GM12878 (cell line): ENCODE data around the gene ACO1. TPM values are rescaled to one million over a fixed set of nuclear protein-coding genes. Genes with fewer than 3 reads are reported as not detected.

Source experiments
- ATAC-seq: fragments of 200-7000 bp; cut with Tn5 transposase; 3 replicates; pipeline ENCODE4 v1.9.1; 2020; ENCODE audit warnings: mild to moderate bottlenecking, moderate library complexity
- BruUV-seq: library from RNA; stranded (reverse); fragments of 400-500 nt; replicated peaks from 2 replicates; lab custom pipeline; 2021; lab: Mats Ljungman, UMichigan
- CTCF ChIA-PET: fragments of 300-600 bp; sonication (Branson Sonifier 250); formaldehyde crosslinking; extraction: SDS; loops from one replicate; lab custom pipeline; 2021; ENCODE audit warnings: inconsistent platforms; lab: Yijun Ruan, JAX
- POLR2A ChIA-PET: fragments of 350-600 bp; formaldehyde crosslinking; extraction: SDS; loops from one replicate; lab custom pipeline; 2021; ENCODE audit warnings: inconsistent platforms; lab: Charles Lee
- RAD21 ChIA-PET: fragments of 300-600 bp; sonication (Branson Sonifier 250); formaldehyde crosslinking; loops from one replicate; lab custom pipeline; 2023; ENCODE audit warnings: antibody characterized with exemption; ENCODE audit not compliant: unreplicated experiment; lab: Charles Lee
- SMC1A ChIA-PET: fragments of 300-600 bp; sonication (Branson Sonifier 250); formaldehyde crosslinking; loops from one replicate; lab custom pipeline; 2023; ENCODE audit not compliant: unreplicated experiment, uncharacterized antibody; lab: Charles Lee
- DNase-seq: peaks from one replicate; pipeline ENCODE4 v3.0.0-alpha.2; 2011; ENCODE audit warnings: low read depth, low spot score
- FAIRE-seq: peaks from 3 replicates; lab custom pipeline; 2011; peaks lifted over from hg19 to GRCh38; lab: Jason Lieb, UNC
- H2AFZ ChIP-seq: 2 replicates; pipeline ENCODE4 v1.6.0; 2011; ENCODE audit warnings: low read depth, low read length, control low read depth; ENCODE audit not compliant: control insufficient read depth
- H3K27ac ChIP-seq: 2 replicates; pipeline ENCODE4 v1.5.1; 2011; ENCODE audit warnings: control low read depth; ENCODE audit not compliant: control insufficient read depth, insufficient read depth
- H3K27me3 ChIP-seq, 2 experiments: replicated peaks in 1 of 2; 2 replicates each; pipeline versions ENCODE4 v1.6.0 to v1.6.1; 2011; ENCODE audit warnings: low read length in 1 of 2; ENCODE audit not compliant: control insufficient read depth in 2 of 2, insufficient read depth in 2 of 2
- H3K36me3 ChIP-seq, 2 experiments: 2 replicates each; pipeline ENCODE4 v1.5.1; 2011; ENCODE audit warnings: low read length in 1 of 2; ENCODE audit not compliant: control insufficient read depth in 2 of 2, insufficient read depth in 2 of 2
- H3K4me1 ChIP-seq: 2 replicates; pipeline ENCODE4 v1.6.1; 2011; ENCODE audit warnings: mild to moderate bottlenecking, low read length, moderate library complexity, mixed read lengths; ENCODE audit not compliant: control insufficient read depth, insufficient read depth
- H3K4me2 ChIP-seq: 2 replicates; pipeline ENCODE4 v1.6.0; 2011; ENCODE audit warnings: control low read depth; ENCODE audit not compliant: control insufficient read depth, insufficient read depth
- H3K4me3 ChIP-seq: fragments of 200-600 bp; sonication (generic); 2 replicates; pipeline ENCODE4 v1.5.1; 2016
- H3K79me2 ChIP-seq: 2 replicates; pipeline ENCODE4 v1.6.0; 2011; ENCODE audit warnings: low read length; ENCODE audit not compliant: control insufficient read depth, insufficient read depth
- H3K9ac ChIP-seq: 2 replicates; pipeline ENCODE4 v1.8.0; 2011; ENCODE audit warnings: low read length, control low read depth, mixed read lengths; ENCODE audit not compliant: control insufficient read depth, insufficient read depth
- H3K9me3 ChIP-seq: replicated peaks from 3 replicates; pipeline ENCODE4 v1.5.1; 2011; ENCODE audit warnings: mild to moderate bottlenecking, low read length; ENCODE audit not compliant: control insufficient read depth, insufficient read depth
- H4K20me1 ChIP-seq: 2 replicates; pipeline ENCODE4 v1.6.0; 2011; ENCODE audit not compliant: control insufficient read depth, insufficient read depth
- CBX5 ChIP-seq: sonication (generic); IDR thresholded peaks from 2 replicates; pipeline ENCODE4 v1.6.1; 2016; ENCODE audit warnings: low read depth, moderate library complexity, mild to moderate bottlenecking, inconsistent platforms
- E2F4 ChIP-seq: IDR thresholded peaks from 2 replicates; pipeline ENCODE4 v1.6.1; 2012; ENCODE audit warnings: low read depth, low read length, improper control_type of control experiment
- GABPA ChIP-seq: IDR thresholded peaks from 2 replicates; pipeline ENCODE4 v1.6.1; 2014; ENCODE audit warnings: antibody characterized with exemption, low read depth, mild to moderate bottlenecking, inconsistent platforms
- MTA3 ChIP-seq: IDR thresholded peaks from 2 replicates; pipeline ENCODE4 v1.6.1; 2012; ENCODE audit warnings: low read length, inconsistent platforms, borderline replicate concordance
- POU2F2 ChIP-seq: IDR thresholded peaks from 3 replicates; pipeline ENCODE4 v1.6.1; 2011; ENCODE audit warnings: low read depth, mild to moderate bottlenecking, low read length, borderline replicate concordance
- SREBF2 ChIP-seq: IDR thresholded peaks from 2 replicates; pipeline ENCODE4 v1.6.1; 2012; ENCODE audit warnings: mild to moderate bottlenecking, low read length
- STAT1 ChIP-seq: fragments of 450-650 bp; conservative IDR thresholded peaks from 2 replicates; pipeline ENCODE4 v1.6.1; 2014; ENCODE audit warnings: antibody characterized with exemption, mild to moderate bottlenecking
- TARDBP ChIP-seq: IDR thresholded peaks from 2 replicates; pipeline ENCODE4 v1.6.1; 2016; ENCODE audit warnings: borderline replicate concordance
- YY1 ChIP-seq: IDR thresholded peaks from 2 replicates; pipeline ENCODE4 v1.6.1; 2011; ENCODE audit warnings: low read depth, mild to moderate bottlenecking, low read length
- WGBS: methylation state at CpG from one replicate; pipeline ENCODE4 v1.1.6; 2016; ENCODE audit warnings: low lambda C conversion rate; ENCODE audit not compliant: insufficient replicate concordance, insufficient coverage; ENCODE audit errors: missing lambda C conversion rate; 5-methylcytosine and 5-hydroxymethylcytosine counted together
- in situ Hi-C: fragments of 300-500 bp; cut with MboI; formaldehyde crosslinking; loops from 9 replicates; pipeline ENCODE4 v1.14.3; 2018; ENCODE audit warnings: mixed read lengths
- intact Hi-C: fragments of 100-400 bp; cut with micrococcal nuclease; formaldehyde crosslinking; loops from one replicate; pipeline ENCODE4 v1.14.2; 2022; ENCODE audit not compliant: unreplicated experiment
- polyA plus RNA-seq, 11 experiments: library from polyadenylated mRNA; depleted of rRNA in 4 of 11; unstranded in 6 of 11; stranded (reverse) in 5 of 11; fragments of >200 nt; fragmentation: Nextera tagmentation in 4 of 11; fragmentation: Illumina TruSeq in 1 of 11; extraction: Ambion mirVana in 4 of 11; extraction: Trizol in 1 of 11; gene quantifications; 1 replicate in 1 of 11; 2 replicates in 10 of 11; pipeline versions ENCODE4 v1.2.1 to v1.2.3, GENCODE V29; 2011 to 2016; ENCODE audit warnings: inconsistent platforms in 2 of 11, missing spikeins in 2 of 11, low read depth in 1 of 11
- total RNA-seq, 4 experiments: library from RNA; depleted of rRNA in 3 of 4; stranded (reverse); fragments of >200 nt in 3 of 4; fragmentation: Illumina TruSeq in 1 of 4; extraction: Trizol in 1 of 4; gene quantifications; 2 replicates each; pipeline versions ENCODE4 v1.2.1 to v1.2.3, GENCODE V29; 2013 to 2021
- TF ChIP-seq, protein P1 (sequence below): IDR thresholded peaks from 2 replicates; pipeline ENCODE4 v1.6.1; 2012; ENCODE audit warnings: low read depth, low read length, improper control_type of control experiment

The ACO1 gene
- total and polyA plus RNA-seq, 10 of the 15 experiments (the other 5 are each of a cell fraction or from before 2014, with no cell fraction given): 0.21 to 6.5 (median 3.3) TPM

DNA sequence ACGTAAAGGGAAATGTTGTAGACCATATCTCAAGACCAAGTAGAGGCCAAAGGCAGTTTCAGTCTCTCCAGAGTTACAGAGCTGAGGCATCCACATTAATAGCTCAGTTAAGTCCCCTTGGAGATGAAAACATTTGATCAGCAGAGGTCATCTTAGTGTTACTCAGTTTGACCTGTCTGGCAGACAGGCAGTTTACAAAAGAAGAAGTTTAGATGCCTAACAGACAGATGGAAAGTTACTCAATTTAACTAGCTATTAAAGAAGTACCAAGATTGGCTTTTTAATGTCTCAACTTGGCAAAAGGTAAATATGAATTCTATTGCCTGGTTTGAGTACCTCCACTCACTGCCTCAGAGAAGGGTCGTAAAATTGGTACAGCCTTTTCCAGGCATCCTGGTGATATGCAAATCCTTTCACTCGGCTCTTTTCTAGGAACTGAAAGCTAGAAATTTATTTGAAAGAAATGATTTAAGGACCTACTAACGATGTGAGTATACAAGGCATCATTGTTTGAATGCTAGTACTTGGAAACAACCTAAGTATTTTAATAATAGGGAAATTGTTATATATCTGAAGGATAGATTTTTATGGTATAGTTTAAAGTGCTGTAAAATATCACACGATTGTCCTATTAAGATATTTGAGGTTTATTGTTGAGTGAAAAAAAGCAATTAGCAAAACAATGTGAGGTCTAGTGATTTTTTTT, 14.8 kb downstream of the ACO1 start:
- Histone ChIP-seq H3K27me3 (no peaks in the 10 kb centered on the region), H2AFZ (no peak overlapping the region), H3K4me1 (peaks cover 3% of the 10 kb centered on the region; the same call in 1 of the 2 replicates), H3K4me3 (no peak overlapping the region), H3K36me3 (no peaks in the 10 kb centered on the region), H3K27ac (no peak overlapping the region), H3K9ac (no peak overlapping the region), H3K4me2 (no peak overlapping the region), H3K79me2 (no peaks in the 10 kb centered on the region), H4K20me1 (no peaks in the 10 kb centered on the region), H3K9me3 (no peaks in the 10 kb centered on the region)
- TF ChIP-seq YY1 (no peak), POU2F2 (no peak), STAT1 (no peak), TARDBP (no peak), GABPA (no peak), CBX5 (no peak), SREBF2 (no peak), MTA3 (no peak), E2F4 (no peak)
- TF ChIP-seq, protein P1, sequence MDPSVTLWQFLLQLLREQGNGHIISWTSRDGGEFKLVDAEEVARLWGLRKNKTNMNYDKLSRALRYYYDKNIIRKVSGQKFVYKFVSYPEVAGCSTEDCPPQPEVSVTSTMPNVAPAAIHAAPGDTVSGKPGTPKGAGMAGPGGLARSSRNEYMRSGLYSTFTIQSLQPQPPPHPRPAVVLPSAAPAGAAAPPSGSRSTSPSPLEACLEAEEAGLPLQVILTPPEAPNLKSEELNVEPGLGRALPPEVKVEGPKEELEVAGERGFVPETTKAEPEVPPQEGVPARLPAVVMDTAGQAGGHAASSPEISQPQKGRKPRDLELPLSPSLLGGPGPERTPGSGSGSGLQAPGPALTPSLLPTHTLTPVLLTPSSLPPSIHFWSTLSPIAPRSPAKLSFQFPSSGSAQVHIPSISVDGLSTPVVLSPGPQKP: no peak
- CTCF ChIA-PET: interaction anchor here (0.9 to 3.2 kb wide), 5 partner anchors 20 to 190 kb away, joined by 3 to 13 read pairs (median 3); no protein-coding TSS in a partner anchor
- in situ Hi-C loops (no loop called here), intact Hi-C loops (no loop called here)
- SMC1A ChIA-PET: interaction anchor here (1.4 to 1.7 kb wide), 2 partner anchors 10 to 180 kb away, joined by 5 to 7 read pairs; no protein-coding TSS in a partner anchor
- POLR2A ChIA-PET: interaction anchor here (0.7 kb wide), 1 partner anchor 794 kb away, joined by 3 read pairs; no protein-coding TSS in a partner anchor
- RAD21 ChIA-PET: interaction anchor here (1.2 to 1.6 kb wide), 3 partner anchors 15 to 180 kb away, joined by 3 to 5 read pairs (median 5); partner anchors contain the start of gene ACO1
- WGBS: 64% methylated on average over 5 of the region's 5 CpGs
- ATAC-seq (no peak), FAIRE-seq (no peak), DNase-seq (no peak)
- BruUV-seq: no TSS peak
